ENCODE results near the gene BOLA3.

- TF ChIP-seq CTCF (IDR thresholded peaks at IDR 0.05) (no peak), POLR2A (IDR thresholded peaks at IDR 0.05) (no peak)
These were observed 9.8 kb downstream of the BOLA3 start for GRCh38 chr2:74137651-74138599.

All from transverse colon (tissue), 3 donors.